Keratinocyte (primary cell): ENCODE measurements around the gene WDR70. TPM values are rescaled to one million over a fixed set of nuclear protein-coding genes. Genes with fewer than 3 reads are reported as not detected.

Source experiments
- DNase-seq: peaks from one replicate; pipeline ENCODE4 v3.0.0-alpha.2; 2011; ENCODE audit warnings: low read depth, missing footprints, low spot score
- FAIRE-seq: peaks from 2 replicates; lab custom pipeline; 2011; peaks lifted over from hg19 to GRCh38; lab: Jason Lieb, UNC
- H2AFZ ChIP-seq: 2 replicates; pipeline ENCODE4 v1.6.0; 2012; ENCODE audit warnings: low read length, control low read depth, inconsistent platforms; ENCODE audit not compliant: control insufficient read depth
- H3K27ac ChIP-seq: 2 replicates; pipeline ENCODE4 v1.5.1; 2011; ENCODE audit warnings: low read length; ENCODE audit not compliant: control insufficient read depth, insufficient read depth
- H3K27me3 ChIP-seq: 3 replicates; pipeline ENCODE4 v1.6.0; 2011; ENCODE audit warnings: low read length; ENCODE audit not compliant: control insufficient read depth, insufficient read depth; ENCODE audit errors: extremely low read depth
- H3K36me3 ChIP-seq, 2 experiments: 2 replicates in 1 of 2; 3 replicates in 1 of 2; pipeline ENCODE4 v1.5.1; 2011; ENCODE audit warnings: low read length in 2 of 2, mild to moderate bottlenecking in 1 of 2; ENCODE audit not compliant: control insufficient read depth in 2 of 2, insufficient read depth in 2 of 2; ENCODE audit errors: extremely low read depth in 1 of 2
- H3K4me1 ChIP-seq: 3 replicates; pipeline ENCODE4 v1.5.1; 2011; ENCODE audit warnings: low read length; ENCODE audit not compliant: control insufficient read depth, insufficient read depth; ENCODE audit errors: extremely low read depth
- H3K4me2 ChIP-seq: 3 replicates; pipeline ENCODE4 v1.6.0; 2011; ENCODE audit warnings: low read depth, low read length; ENCODE audit not compliant: control insufficient read depth, insufficient read depth; ENCODE audit errors: extremely low read depth
- H3K4me3 ChIP-seq, 3 experiments: fragments of 200-600 bp in 1 of 3; sonication (generic) in 1 of 3; 2 replicates in 2 of 3; 3 replicates in 1 of 3; pipeline ENCODE4 v1.5.1; 2011 to 2016; ENCODE audit warnings: low read length in 3 of 3, mild to moderate bottlenecking in 3 of 3, control low read depth in 2 of 3, inconsistent platforms in 1 of 3, low read depth in 1 of 3, mixed read lengths in 1 of 3, mixed run types in 1 of 3, moderate library complexity in 1 of 3; ENCODE audit not compliant: control insufficient read depth in 2 of 3, insufficient read depth in 2 of 3; ENCODE audit errors: extremely low read depth in 1 of 3
- H3K79me2 ChIP-seq: 2 replicates; pipeline ENCODE4 v1.6.0; 2012; ENCODE audit warnings: low read length; ENCODE audit not compliant: control insufficient read depth, insufficient read depth
- H3K9ac ChIP-seq: 3 replicates; pipeline ENCODE4 v1.6.0; 2011; ENCODE audit warnings: low read length; ENCODE audit not compliant: control insufficient read depth, insufficient read depth; ENCODE audit errors: extremely low read depth
- H3K9me1 ChIP-seq: 3 replicates; pipeline ENCODE4 v1.6.0; 2011; ENCODE audit warnings: low read length; ENCODE audit not compliant: control insufficient read depth, insufficient read depth; ENCODE audit errors: extremely low read depth
- H3K9me3 ChIP-seq: 2 replicates; pipeline ENCODE4 v1.5.1; 2012; ENCODE audit warnings: low read depth, low read length; ENCODE audit not compliant: control insufficient read depth
- H4K20me1 ChIP-seq: 3 replicates; pipeline ENCODE4 v1.6.0; 2011; ENCODE audit warnings: low read length; ENCODE audit not compliant: control insufficient read depth, insufficient read depth; ENCODE audit errors: extremely low read depth
- CTCF ChIP-seq, 3 experiments: IDR thresholded peaks in 1 of 3; conservative IDR thresholded peaks in 1 of 3; optimal IDR thresholded peaks in 1 of 3; 2 replicates in 2 of 3; 3 replicates in 1 of 3; pipeline versions ENCODE3 to v1.5.1; 2011; ENCODE audit warnings: low read length in 3 of 3, mild to moderate bottlenecking in 3 of 3, moderate library complexity in 2 of 3, control low read depth in 1 of 3, inconsistent platforms in 1 of 3; ENCODE audit not compliant: insufficient read depth in 2 of 3; ENCODE audit errors: extremely low read depth in 1 of 3
- EZH2 ChIP-seq: IDR thresholded peaks from one replicate; pipeline ENCODE4 v1.6.1; 2012; ENCODE audit warnings: inconsistent platforms, mild to moderate bottlenecking, low read length, moderate library complexity
- dilution Hi-C: fragments of 300-500 bp; cut with MboI; formaldehyde crosslinking; loops from one replicate; pipeline ENCODE4 v1.7.0; 2020; ENCODE audit warnings: low sequenced_read_pairs; ENCODE audit not compliant: extremely low pct_ligation_motif_present
- polyA plus RNA-seq, 5 experiments: library from polyadenylated mRNA; depleted of rRNA in 3 of 5; stranded (reverse) in 3 of 5; stranded (forward) in 1 of 5; unstranded in 1 of 5; fragments of >200 nt; gene quantifications; 1 replicate in 1 of 5; 2 replicates in 3 of 5; 3 replicates in 1 of 5; pipeline versions ENCODE4 v1.2.1 to v1.2.3, GENCODE V29; 2011 to 2012; ENCODE audit warnings: missing spikeins in 2 of 5, low read depth in 1 of 5, low replicate concordance in 1 of 5

The WDR70 gene
- polyA plus RNA-seq, 1 donor (not counting 4 experiments of a cell fraction or from before 2014, with no cell fraction given): 25.1 TPM

DNA sequence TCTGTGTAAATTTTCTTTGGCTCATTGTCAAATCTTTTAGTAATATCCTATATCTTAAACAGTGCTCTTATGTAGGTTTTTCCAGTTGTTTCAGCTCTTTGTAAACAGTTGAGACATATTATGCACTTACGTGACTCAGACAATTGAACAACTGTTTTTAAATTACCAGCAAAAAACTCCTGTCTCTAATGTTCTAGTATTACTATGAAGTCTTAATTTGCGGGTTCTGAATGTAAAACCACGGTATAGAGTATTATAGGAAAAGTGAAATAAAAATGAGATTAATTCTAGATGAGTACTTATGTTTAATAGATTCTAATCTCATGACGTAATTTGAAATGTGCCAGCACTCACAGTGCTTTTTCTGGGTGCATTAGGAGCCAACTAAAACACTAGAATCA lies 324.7 kb downstream of the WDR70 start:
- FAIRE-seq: no peak
- H3K4me2 ChIP-seq: no peak overlapping the region

DNA sequence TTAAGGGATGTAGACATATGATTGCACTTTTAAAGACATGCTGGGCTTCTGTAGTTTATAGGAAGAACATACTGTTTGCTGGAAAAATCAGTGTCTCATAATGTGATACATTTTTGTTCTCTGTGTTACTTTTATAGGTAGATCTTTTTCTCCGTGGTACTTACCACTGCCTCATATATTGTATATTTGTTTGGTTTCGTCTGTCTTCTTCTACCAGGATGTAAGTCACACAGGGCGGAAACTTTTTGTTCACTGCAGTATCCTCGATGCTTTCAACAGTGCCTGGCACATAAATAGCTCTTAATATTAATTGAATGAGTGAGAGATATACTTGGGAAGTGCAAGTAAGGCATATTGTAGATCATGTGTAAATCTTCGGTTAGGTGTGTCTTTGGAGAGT lies 325.3 kb downstream of the WDR70 start:
- Histone ChIP-seq H3K4me3 (no peak overlapping the region), H3K79me2 (no peaks in the 10 kb centered on the region), H4K20me1 (no peaks in the 10 kb centered on the region), H2AFZ (no peak overlapping the region), H3K27ac (no peak overlapping the region), H3K9ac (no peak overlapping the region), H3K9me3 (no peaks in the 10 kb centered on the region), H3K27me3 (no peaks in the 10 kb centered on the region), H3K9me1 (no peaks in the 10 kb centered on the region), H3K4me1 (no peaks in the 10 kb centered on the region), H3K4me2 (no peak overlapping the region), H3K36me3 (no peaks in the 10 kb centered on the region)
- DNase-seq: no peak
- no peak for FAIRE-seq
- TF ChIP-seq CTCF (optimal IDR thresholded peaks at IDR 0.05 in 1 of 3, IDR thresholded peaks at IDR 0.05 in 1 of 3, conservative IDR thresholded peaks at IDR 0.05 in 1 of 3; ENCODE audit: extremely low read depth in 1 of 3, insufficient read depth in 2 of 3, low read length in 3 of 3): no peak
- TF ChIP-seq EZH2: no peak
- dilution Hi-C loops: no loop called here

More for the DNA sequence above, 324.7 kb downstream of the WDR70 start:
- Histone ChIP-seq H3K9ac (no peak overlapping the region), H3K9me3 (no peaks in the 10 kb centered on the region), H3K36me3 (no peaks in the 10 kb centered on the region), H3K27me3 (no peaks in the 10 kb centered on the region), H3K4me1 (no peaks in the 10 kb centered on the region), H2AFZ (no peak overlapping the region), H4K20me1 (no peaks in the 10 kb centered on the region), H3K79me2 (no peaks in the 10 kb centered on the region), H3K9me1 (no peaks in the 10 kb centered on the region), H3K4me3 (no peak overlapping the region), H3K27ac (no peak overlapping the region)
- TF ChIP-seq CTCF (optimal IDR thresholded peaks at IDR 0.05 in 1 of 3, IDR thresholded peaks at IDR 0.05 in 1 of 3, conservative IDR thresholded peaks at IDR 0.05 in 1 of 3; ENCODE audit: extremely low read depth in 1 of 3, insufficient read depth in 2 of 3, low read length in 3 of 3) (no peak), EZH2 (no peak)
- no peak for DNase-seq
- dilution Hi-C loops: no loop called here
